ENCODE measurements around the gene LPXN.

- TF ChIP-seq CTCF (IDR thresholded peaks at IDR 0.05; ENCODE audit: borderline replicate concordance, extremely low read depth, low read length, poor library complexity, severe bottlenecking) (no peak), EZH2 (IDR thresholded peaks at IDR 0.05; ENCODE audit: borderline replicate concordance, low read depth, low read length, severe bottlenecking) (no peak)
These were observed 46.1 kb upstream of the LPXN start for GRCh38 chr11:58621586-58622262.
